Upper lobe of left lung (tissue), 4 donors: Measurements from ENCODE around the gene PLA2G4D.

Experiments used
- EP300 ChIP-seq, 4 donors: sonication (generic); formaldehyde crosslinking; IDR thresholded peaks; one replicate each; pipeline ENCODE4 v1.5.1; 2017; ENCODE audit warnings: antibody characterized with exemption in 4 of 4, control low read depth in 2 of 4
- POLR2A ChIP-seq, 4 donors: fragments of 450-650 bp; IDR thresholded peaks; one replicate each; pipeline ENCODE4 v1.5.1; 2016 to 2017; ENCODE audit warnings: antibody characterized with exemption in 4 of 4, mild to moderate bottlenecking in 2 of 4
- POLR2AphosphoS5 ChIP-seq, 2 donors: sonication (generic); formaldehyde crosslinking; IDR thresholded peaks; one replicate each; pipeline ENCODE4 v1.5.1; 2017; ENCODE audit warnings: antibody characterized with exemption in 2 of 2
- TF ChIP-seq, protein P1 (sequence below), 6 experiments: fragments of 450-650 bp in 4 of 6; fragments of 200-600 bp in 2 of 6; sonication (generic) in 2 of 6; IDR thresholded peaks; one replicate each; pipeline ENCODE4 v1.5.1; 2016 to 2019; ENCODE audit warnings: antibody characterized with exemption in 6 of 6

DNA sequence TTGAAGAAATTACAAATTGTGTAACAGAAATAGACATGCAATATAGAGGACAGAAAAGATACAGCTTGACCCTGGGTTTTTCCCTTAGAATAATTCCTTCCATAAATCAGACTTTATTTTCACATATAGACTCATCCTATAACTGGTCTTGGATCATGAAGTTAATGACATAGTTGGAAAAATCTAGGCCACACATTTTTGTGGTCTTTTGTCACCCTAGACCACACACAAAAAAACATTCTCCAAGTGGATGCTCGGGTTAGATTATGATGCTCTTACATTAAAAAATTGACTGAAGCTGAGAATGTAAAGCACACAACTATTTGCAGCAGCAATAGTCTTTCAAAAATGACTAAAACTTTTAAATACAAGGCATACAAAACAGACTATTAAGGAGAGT, 7.5 kb upstream of the PLA2G4D start:
- TF ChIP-seq, protein P1, sequence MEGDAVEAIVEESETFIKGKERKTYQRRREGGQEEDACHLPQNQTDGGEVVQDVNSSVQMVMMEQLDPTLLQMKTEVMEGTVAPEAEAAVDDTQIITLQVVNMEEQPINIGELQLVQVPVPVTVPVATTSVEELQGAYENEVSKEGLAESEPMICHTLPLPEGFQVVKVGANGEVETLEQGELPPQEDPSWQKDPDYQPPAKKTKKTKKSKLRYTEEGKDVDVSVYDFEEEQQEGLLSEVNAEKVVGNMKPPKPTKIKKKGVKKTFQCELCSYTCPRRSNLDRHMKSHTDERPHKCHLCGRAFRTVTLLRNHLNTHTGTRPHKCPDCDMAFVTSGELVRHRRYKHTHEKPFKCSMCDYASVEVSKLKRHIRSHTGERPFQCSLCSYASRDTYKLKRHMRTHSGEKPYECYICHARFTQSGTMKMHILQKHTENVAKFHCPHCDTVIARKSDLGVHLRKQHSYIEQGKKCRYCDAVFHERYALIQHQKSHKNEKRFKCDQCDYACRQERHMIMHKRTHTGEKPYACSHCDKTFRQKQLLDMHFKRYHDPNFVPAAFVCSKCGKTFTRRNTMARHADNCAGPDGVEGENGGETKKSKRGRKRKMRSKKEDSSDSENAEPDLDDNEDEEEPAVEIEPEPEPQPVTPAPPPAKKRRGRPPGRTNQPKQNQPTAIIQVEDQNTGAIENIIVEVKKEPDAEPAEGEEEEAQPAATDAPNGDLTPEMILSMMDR (IDR thresholded peaks at IDR 0.05): no peak
- TF ChIP-seq POLR2A (IDR thresholded peaks at IDR 0.05): no peak
- TF ChIP-seq POLR2AphosphoS5 (IDR thresholded peaks at IDR 0.05): no peak
- TF ChIP-seq EP300 (IDR thresholded peaks at IDR 0.05): no peak
